Transverse colon (tissue), 4 donors: ENCODE measurements around the gene DCTPP1. TPM values are rescaled to one million over a fixed set of nuclear protein-coding genes. Genes with fewer than 3 reads are reported as not detected.

Source experiments
- DNase-seq: peaks from one replicate; pipeline ENCODE4 v3.0.0-alpha.2; 2019
- H3K27ac ChIP-seq, 4 donors: fragments of 200-600 bp; sonication (generic); 2 replicates each; pipeline ENCODE4 v1.5.1; 2016 to 2018; ENCODE audit warnings: inconsistent platforms in 4 of 4
- H3K27me3 ChIP-seq: fragments of 200-600 bp; sonication (generic); 2 replicates; pipeline ENCODE4 v1.5.1; 2017; ENCODE audit warnings: inconsistent platforms
- H3K36me3 ChIP-seq, 4 donors: fragments of 200-600 bp; sonication (generic); 2 replicates each; pipeline ENCODE4 v1.5.1; 2017 to 2019; ENCODE audit warnings: inconsistent platforms in 4 of 4
- H3K4me1 ChIP-seq, 4 donors: fragments of 200-600 bp; sonication (generic); 2 replicates each; pipeline ENCODE4 v1.5.1; 2017 to 2020; ENCODE audit warnings: inconsistent platforms in 4 of 4
- H3K4me3 ChIP-seq, 4 donors: fragments of 200-600 bp; sonication (generic); 1 replicate in 1 of 4; 2 replicates in 3 of 4; pipeline versions ENCODE4 v1.5.1 to v1.6.1; 2017 to 2019; ENCODE audit warnings: inconsistent platforms in 4 of 4
- H3K9me3 ChIP-seq, 2 donors: fragments of 200-600 bp; sonication (generic); 2 replicates each; pipeline ENCODE4 v1.5.1; 2017 to 2019; ENCODE audit warnings: inconsistent platforms in 2 of 2
- CTCF ChIP-seq, 5 experiments: fragments of 200-600 bp in 3 of 5; fragments of 450-650 bp in 2 of 5; sonication (generic) in 3 of 5; IDR thresholded peaks; 1 replicate in 2 of 5; 2 replicates in 3 of 5; pipeline ENCODE4 v1.5.1; 2016 to 2017; ENCODE audit warnings: antibody characterized with exemption in 5 of 5, inconsistent platforms in 3 of 5, mild to moderate bottlenecking in 2 of 5, moderate library complexity in 1 of 5
- EP300 ChIP-seq: sonication (generic); formaldehyde crosslinking; IDR thresholded peaks from one replicate; pipeline ENCODE4 v1.6.1; 2017; ENCODE audit warnings: antibody characterized with exemption, low read depth
- POLR2A ChIP-seq: fragments of 450-650 bp; IDR thresholded peaks from one replicate; pipeline ENCODE4 v1.6.1; 2016; ENCODE audit warnings: antibody characterized with exemption, mild to moderate bottlenecking, moderate library complexity
- POLR2AphosphoS5 ChIP-seq, 3 donors: sonication (generic); formaldehyde crosslinking; IDR thresholded peaks; one replicate each; pipeline ENCODE4 v1.6.1; 2016; ENCODE audit warnings: antibody characterized with exemption in 3 of 3
- WGBS, 2 donors: methylation state at CpG; one replicate each; pipeline ENCODE4 v1.1.5; 2018; ENCODE audit warnings: low coverage in 1 of 2; 5-methylcytosine and 5-hydroxymethylcytosine counted together
- in situ Hi-C, 4 donors: fragments of 200-750 bp; cut with MboI; loops; one replicate each; pipeline versions ENCODE4 v1.15.0 to v1.15.1; 2017; ENCODE audit warnings: low sequenced_read_pairs in 3 of 4, low pct_ligation_motif_present in 1 of 4, low pct_unique_long_range_greater_than_20kb in 1 of 4
- intact Hi-C: fragments of 100-400 bp; cut with DNase I; formaldehyde crosslinking; loops from one replicate; pipeline ENCODE4 v1.15.1; 2023; ENCODE audit warnings: low total_unique reads
- total RNA-seq, 4 donors: library from RNA; depleted of rRNA; stranded (reverse); fragments of >200 nt; gene quantifications; one replicate each; pipeline ENCODE4 v1.1.0, GENCODE V29; 2016

DCTPP1 gene
- total RNA-seq, 4 donors from 2014 or later: 35.2 to 74.1 (median 50.0) TPM

GRCh38 chr16:30445408-30446202 is 15.8 kb upstream of the DCTPP1 start, which contains the start of gene SEPHS2:
SEPHS2 (minus strand) TSS chr16:30445874; CDS start chr16:30445727, 147 bp downstream.
- peak within 1 kb of the TSS; percentile 70 to 99 (median 76) for H3K4me3 ChIP-seq
- peaks cover 0 to 12% (median 0%) of the 10 kb centered on the region in 4 donors for H3K36me3 ChIP-seq
- H3K27me3 ChIP-seq: no peaks in the 10 kb centered on the region
- H3K27ac ChIP-seq: peak within 1 kb of the TSS; percentile 93 to 99 (median 96)
- DNase-seq: peak; percentile 99
- peaks cover 11 to 49% (median 32%) of the 10 kb centered on the region in 4 donors for H3K4me1 ChIP-seq
- 1% methylated on average over 45 of the region's 59 CpGs; no CpG with 5 or more reads in 1 of the 2 donors for WGBS, 2 donors
- no peaks in the 10 kb centered on the region for H3K9me3 ChIP-seq
- in situ Hi-C loops (loop anchor here in 3 of 4 donors (10.0 to 25.0 kb wide), 3 partner anchors 79 to 159 kb away; partner anchors contain the start of genes ZNF688 (in 1 of the 3), ZNF764 (in 1 of the 3) and ZNF768 (in 1 of the 3)), intact Hi-C loops (loop anchor here (10.0 kb wide), 1 partner anchor 79 kb away; the partner anchor contains the start of gene ZNF768)
- TF ChIP-seq CTCF (IDR thresholded peaks at IDR 0.05) (peak; percentile 21 to 53 (median 42)), POLR2A (peak; percentile 94), POLR2AphosphoS5 (IDR thresholded peaks at IDR 0.05) (peak; percentile 94 to 96 (median 95)), EP300 (no peak)

- peaks cover 11 to 49% (median 32%) of the 10 kb centered on the region in 4 donors for H3K4me1 ChIP-seq
- TF ChIP-seq CTCF (IDR thresholded peaks at IDR 0.05): no peak
- TF ChIP-seq POLR2A: no peak
- no peak for TF ChIP-seq POLR2AphosphoS5 (IDR thresholded peaks at IDR 0.05)
- TF ChIP-seq EP300: no peak
- WGBS, 2 donors: 23% methylated on average over 7 of the region's 11 CpGs; no CpG with 5 or more reads in 1 of the 2 donors
Measured at GRCh38 chr16:30445149-30445407, 15.2 kb upstream of the DCTPP1 start.

GRCh38 chr16:30444231-30445148 is 14.7 kb upstream of the DCTPP1 start:
- no peak for DNase-seq
- peak overlapping the region; percentile 70 to 99 (median 76) for H3K4me3 ChIP-seq
- no peaks in the 10 kb centered on the region for H3K27me3 ChIP-seq
- in situ Hi-C loops: loop anchor here in 3 of 4 donors (10.0 to 25.0 kb wide), 3 partner anchors 80 to 160 kb away; partner anchors contain the start of genes ZNF688 (in 1 of the 3), ZNF764 (in 1 of the 3) and ZNF768 (in 1 of the 3)
- intact Hi-C loops: loop anchor here (10.0 kb wide), 1 partner anchor 80 kb away; the partner anchor contains the start of gene ZNF768
- no peak for TF ChIP-seq EP300
- TF ChIP-seq POLR2A: no peak
- TF ChIP-seq CTCF (IDR thresholded peaks at IDR 0.05): no peak
- no peak for TF ChIP-seq POLR2AphosphoS5 (IDR thresholded peaks at IDR 0.05)
- H3K9me3 ChIP-seq: no peaks in the 10 kb centered on the region
- H3K4me1 ChIP-seq: peaks cover 11 to 48% (median 32%) of the 10 kb centered on the region in 4 donors
- H3K36me3 ChIP-seq: peaks cover 0 to 12% (median 0%) of the 10 kb centered on the region in 4 donors
- H3K27ac ChIP-seq: peak overlapping the region; percentile 93 to 99 (median 96)
- 82 to 87% methylated on average over 3 to 29 of the region's 29 CpGs for WGBS, 2 donors

More at GRCh38 chr16:30445149-30445407, 15.2 kb upstream of the DCTPP1 start:
- no peak for DNase-seq
- Histone ChIP-seq H3K4me3 (peak overlapping the region; percentile 70 to 99 (median 76)), H3K9me3 (no peaks in the 10 kb centered on the region), H3K27me3 (no peaks in the 10 kb centered on the region), H3K27ac (peak overlapping the region; percentile 93 to 99 (median 96)), H3K36me3 (peaks cover 0 to 12% (median 0%) of the 10 kb centered on the region in 4 donors)
- in situ Hi-C loops: loop anchor here in 3 of 4 donors (10.0 to 25.0 kb wide), 3 partner anchors 80 to 160 kb away; partner anchors contain the start of genes ZNF688 (in 1 of the 3), ZNF764 (in 1 of the 3) and ZNF768 (in 1 of the 3)
- intact Hi-C loops: loop anchor here (10.0 kb wide), 1 partner anchor 80 kb away; the partner anchor contains the start of gene ZNF768
